ENCODE results near the gene JMJD1C.
A peak's percentile ranks its signal among the peaks of the same experiment; 100 is the strongest.
"Not testable (repeated sequence)": the region's sequence is repeated elsewhere in the genome, so short reads cannot be mapped to it uniquely, and the experiment has no call there.

The JMJD1C gene

DNA sequence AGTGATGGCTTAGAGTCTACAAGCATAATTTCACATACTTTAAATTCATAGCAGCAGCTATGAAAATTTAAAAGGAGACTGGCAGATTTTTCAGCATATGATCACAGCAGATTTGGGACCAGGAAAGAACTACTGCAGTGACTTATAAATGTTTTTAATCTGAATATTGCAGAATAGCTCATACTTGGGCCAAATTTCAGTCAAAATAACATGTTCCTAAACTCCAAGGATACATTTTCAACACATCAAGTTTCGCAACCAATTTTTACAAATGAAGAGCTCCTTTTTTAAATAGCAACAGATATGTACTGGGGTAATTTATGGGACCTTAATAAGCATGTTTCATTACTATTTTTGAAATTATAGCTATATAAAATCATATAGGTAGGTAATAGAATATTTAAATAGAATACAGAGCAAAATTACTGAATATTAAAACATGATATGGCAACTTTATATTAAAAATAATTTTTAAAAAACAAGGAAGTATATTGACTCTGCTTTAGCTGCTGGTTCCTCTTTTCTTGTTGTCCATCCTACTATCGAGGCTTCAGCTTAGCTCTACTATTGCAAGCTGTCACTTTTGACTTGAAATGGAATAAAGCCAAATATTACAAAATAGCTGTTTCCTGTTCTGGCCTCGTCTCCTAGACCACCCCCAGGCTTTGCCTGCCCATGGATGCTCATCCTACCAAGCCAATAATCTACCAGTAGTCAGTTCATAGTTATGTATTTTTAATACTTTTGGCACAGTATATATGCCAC lies 209.6 kb downstream of the JMJD1C start:
- peaks cover 43% of the 10 kb centered on the region for H3K36me3 Mint-ChIP-seq (ENCODE audit: insufficient read depth)
- H3K27ac Mint-ChIP-seq: peak overlapping the region in 1 of 2 donors; percentile 11
- DNase-seq (no peak), ATAC-seq (replicated peaks) (peak; percentile 33)
- H3K4me1 Mint-ChIP-seq (ENCODE audit: low read depth in 2 of 2): peaks cover 37 to 78% of the 10 kb centered on the region in 2 donors
- H3K4me3 Mint-ChIP-seq: peak overlapping the region; percentile 44 to 46
- no peaks in the 10 kb centered on the region for H3K9me3 Mint-ChIP-seq
- H3K27me3 Mint-ChIP-seq: no peaks in the 10 kb centered on the region

DNA sequence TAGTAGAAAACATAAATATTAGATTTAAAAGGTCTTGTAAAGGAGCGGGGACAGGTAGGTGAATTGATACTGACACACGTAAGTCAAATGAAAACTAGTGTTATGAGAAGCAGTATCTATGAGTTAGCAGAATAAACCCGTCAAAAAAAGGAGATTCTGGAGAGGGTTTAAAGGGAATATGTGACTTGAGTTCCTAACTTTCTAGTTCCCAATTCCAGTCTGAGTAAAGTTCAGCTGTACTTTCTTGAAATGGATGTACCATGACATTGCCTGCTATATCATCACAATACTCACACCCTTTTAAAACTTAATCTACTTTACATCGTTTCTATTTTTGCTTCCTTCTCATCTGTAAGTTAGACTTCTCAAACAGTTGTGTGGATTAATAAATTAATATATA lies 210.5 kb downstream of the JMJD1C start:
- no peak for DNase-seq
- no peak for ATAC-seq (replicated peaks)
- no peaks in the 10 kb centered on the region for H3K27me3 Mint-ChIP-seq
- no peak overlapping the region for H3K4me3 Mint-ChIP-seq
- H3K9me3 Mint-ChIP-seq: no peaks in the 10 kb centered on the region
- H3K4me1 Mint-ChIP-seq (ENCODE audit: low read depth in 2 of 2): peaks cover 38 to 76% of the 10 kb centered on the region in 2 donors
- peaks cover 35% of the 10 kb centered on the region for H3K36me3 Mint-ChIP-seq (ENCODE audit: insufficient read depth)
- H3K27ac Mint-ChIP-seq: peak overlapping the region; percentile 22 to 80

DNA sequence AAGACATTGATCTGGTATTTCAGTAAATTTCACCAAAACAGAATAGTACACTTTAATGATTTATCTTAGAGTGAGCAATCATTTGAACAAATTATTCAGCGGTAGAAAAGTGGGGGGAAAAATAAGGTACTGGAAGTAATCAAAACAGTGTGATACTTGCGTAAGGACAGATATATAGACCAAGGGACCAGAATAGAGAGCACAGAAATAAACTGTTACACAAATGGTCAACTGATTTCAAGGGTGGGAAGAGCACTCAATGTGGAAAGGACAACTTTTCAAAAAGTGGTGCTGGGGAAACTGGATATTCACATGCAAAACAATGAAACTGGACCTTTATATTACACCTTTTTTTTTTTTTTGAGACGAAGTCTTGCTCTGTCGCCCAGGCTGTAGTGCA lies 212.7 kb downstream of the JMJD1C start:
- ATAC-seq (replicated peaks): no peak
- Mint-ChIP-seq H3K4me1 (ENCODE audit: low read depth in 2 of 2) (peaks cover 28 to 67% of the 10 kb centered on the region in 2 donors), H3K36me3 (ENCODE audit: insufficient read depth) (peaks cover 35% of the 10 kb centered on the region), H3K27ac (peak overlapping the region in 1 of 2 donors; percentile 36), H3K9me3 (no peaks in the 10 kb centered on the region), H3K27me3 (no peaks in the 10 kb centered on the region), H3K4me3 (no peak overlapping the region)
- no peak for DNase-seq

DNA sequence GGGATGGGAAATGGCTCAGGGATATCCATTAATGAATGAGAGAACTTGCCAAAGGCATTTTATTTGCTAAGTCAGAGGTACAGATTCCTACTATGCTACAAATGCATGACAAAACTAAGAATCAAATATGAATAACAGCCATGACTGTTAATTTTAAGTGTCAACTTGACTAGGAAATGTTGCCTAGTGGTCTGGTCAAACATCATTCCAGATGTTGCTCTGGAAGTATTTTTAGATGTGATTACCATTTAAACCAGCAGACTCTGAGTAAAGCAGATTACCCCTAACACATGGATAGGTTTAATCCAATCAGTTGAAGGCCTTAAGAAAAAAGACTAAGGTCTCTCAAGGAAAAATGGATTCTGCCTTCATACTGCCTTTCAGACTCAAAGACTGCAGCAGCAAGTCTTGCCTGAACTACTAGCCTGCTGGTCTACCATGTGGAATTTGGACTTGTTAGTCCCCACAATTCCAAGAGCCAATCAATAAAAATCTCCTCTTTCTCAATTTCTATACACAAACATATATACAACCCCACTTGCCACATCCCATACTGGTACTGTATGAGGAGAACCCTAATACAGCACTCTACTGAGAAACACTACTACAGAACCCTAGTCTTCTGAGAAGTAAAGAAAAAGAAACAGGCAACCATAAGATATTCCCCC lies 213.5 kb downstream of the JMJD1C start:
- peak overlapping the region in 1 of 2 donors; percentile 36 for H3K27ac Mint-ChIP-seq
- H3K4me3 Mint-ChIP-seq: no peak overlapping the region
- peaks cover 26 to 62% of the 10 kb centered on the region in 2 donors for H3K4me1 Mint-ChIP-seq (ENCODE audit: low read depth in 2 of 2)
- no peaks in the 10 kb centered on the region for H3K9me3 Mint-ChIP-seq
- H3K36me3 Mint-ChIP-seq (ENCODE audit: insufficient read depth): peaks cover 40% of the 10 kb centered on the region
- no peaks in the 10 kb centered on the region for H3K27me3 Mint-ChIP-seq
- no peak for ATAC-seq (replicated peaks)
- no peak for DNase-seq

DNA sequence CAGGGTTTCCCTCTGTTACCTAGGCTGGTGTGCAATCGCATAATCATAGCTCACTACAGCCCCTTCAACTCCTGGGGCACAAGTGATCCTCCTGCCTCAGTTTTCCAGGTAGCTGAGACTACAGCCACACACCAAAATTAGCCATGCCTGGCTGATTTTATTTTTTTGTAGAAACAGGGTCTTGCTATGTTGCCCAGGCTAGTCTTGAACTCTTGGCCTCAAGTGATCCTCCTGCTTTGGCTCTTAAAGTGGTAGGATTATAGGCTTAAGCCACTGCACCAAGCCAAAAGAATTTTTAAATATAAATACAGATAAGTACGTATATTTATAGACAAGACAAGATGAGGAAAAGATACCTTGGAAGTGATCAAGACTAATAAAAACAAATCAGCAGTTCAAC lies 215.7 kb downstream of the JMJD1C start:
- H3K4me3 Mint-ChIP-seq: no peak overlapping the region
- ATAC-seq (replicated peaks) (no peak), DNase-seq (no peak)
- H3K9me3 Mint-ChIP-seq: peaks cover 0 to 2% of the 10 kb centered on the region in 2 donors
- H3K27me3 Mint-ChIP-seq: no peaks in the 10 kb centered on the region
- H3K4me1 Mint-ChIP-seq (ENCODE audit: low read depth in 2 of 2): peaks cover 29 to 61% of the 10 kb centered on the region in 2 donors
- no peak overlapping the region for H3K27ac Mint-ChIP-seq
- H3K36me3 Mint-ChIP-seq (ENCODE audit: insufficient read depth): peaks cover 48% of the 10 kb centered on the region

DNA sequence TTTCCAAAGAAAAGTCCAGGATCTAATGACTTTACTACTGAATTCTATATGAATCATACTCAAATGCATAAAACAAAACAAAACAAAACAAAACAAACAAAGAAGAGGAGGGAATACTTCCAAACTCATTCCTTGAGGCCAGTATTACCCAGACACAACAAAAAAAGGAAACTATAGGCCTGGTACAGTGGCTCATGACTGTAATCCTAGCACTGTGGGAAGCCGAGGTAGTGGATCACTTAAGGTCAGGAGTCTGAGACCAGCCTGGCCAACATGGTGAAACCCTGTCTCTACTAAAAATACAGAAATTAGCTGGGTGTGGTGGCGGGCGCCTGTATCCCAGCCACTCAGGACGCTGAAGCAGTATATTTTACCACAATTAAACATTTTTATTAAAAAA lies 218.0 kb downstream of the JMJD1C start:
- Mint-ChIP-seq H3K27ac (no peak overlapping the region), H3K4me3 (no peak overlapping the region), H3K27me3 (no peaks in the 10 kb centered on the region), H3K9me3 (peaks cover 0 to 2% of the 10 kb centered on the region in 2 donors), H3K36me3 (ENCODE audit: insufficient read depth) (peaks cover 43% of the 10 kb centered on the region), H3K4me1 (ENCODE audit: low read depth in 2 of 2) (peaks cover 36 to 58% of the 10 kb centered on the region in 2 donors)
- ATAC-seq (replicated peaks): no peak
- no peak for DNase-seq

DNA sequence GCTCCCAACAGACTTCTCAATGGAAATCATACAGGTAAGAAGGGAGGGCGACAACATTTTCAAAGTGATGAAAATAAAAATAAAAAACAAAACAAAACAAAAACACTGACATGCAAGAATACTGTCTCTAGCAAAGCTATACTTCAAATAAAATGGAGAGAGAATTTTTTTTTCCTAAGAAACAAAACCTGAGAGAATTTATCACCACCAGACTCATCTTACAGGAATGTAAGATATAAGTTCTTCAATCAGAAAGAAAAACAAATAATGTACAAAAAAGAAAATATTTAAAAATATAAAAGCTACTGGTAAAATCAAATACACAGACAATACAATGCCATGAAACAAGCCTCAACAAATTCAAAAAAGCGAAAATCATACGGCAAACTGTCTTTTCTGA lies 219.4 kb downstream of the JMJD1C start:
- peaks cover 43% of the 10 kb centered on the region for H3K36me3 Mint-ChIP-seq (ENCODE audit: insufficient read depth)
- no peak overlapping the region for H3K4me3 Mint-ChIP-seq
- H3K9me3 Mint-ChIP-seq: peaks cover 0 to 2% of the 10 kb centered on the region in 2 donors
- DNase-seq (no peak), ATAC-seq (replicated peaks) (no peak)
- no peaks in the 10 kb centered on the region for H3K27me3 Mint-ChIP-seq
- no peak overlapping the region for H3K27ac Mint-ChIP-seq
- H3K4me1 Mint-ChIP-seq (ENCODE audit: low read depth in 2 of 2): peaks cover 42 to 58% of the 10 kb centered on the region in 2 donors

DNA sequence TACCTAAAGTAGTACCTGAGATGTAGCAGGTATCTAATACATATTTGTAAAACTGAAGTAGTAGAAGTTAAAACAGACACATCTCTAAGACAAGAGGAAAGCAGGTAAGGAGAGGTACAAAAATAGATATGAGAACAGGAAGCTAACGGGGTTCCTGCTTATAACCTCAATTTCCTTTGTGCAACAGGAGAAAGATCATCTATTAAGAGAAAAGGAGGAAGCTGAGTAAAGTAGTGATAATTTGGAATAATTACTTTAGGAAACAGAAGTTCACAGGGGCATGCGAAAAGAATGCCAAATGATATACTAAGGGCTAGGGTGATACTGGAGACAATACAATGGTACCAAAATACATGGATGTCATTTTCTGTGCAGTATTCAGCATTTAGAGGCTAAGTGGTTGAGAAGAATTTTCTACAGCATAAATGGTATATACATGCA lies 223.9 kb downstream of the JMJD1C start:
- H3K36me3 Mint-ChIP-seq (ENCODE audit: insufficient read depth): peaks cover 43% of the 10 kb centered on the region
- no peaks in the 10 kb centered on the region for H3K27me3 Mint-ChIP-seq
- DNase-seq (no peak), ATAC-seq (replicated peaks) (peak; percentile 60)
- peak overlapping the region in 1 of 2 donors; percentile 22 for H3K27ac Mint-ChIP-seq
- peak overlapping the region; percentile 66 to 73 for H3K4me3 Mint-ChIP-seq
- H3K4me1 Mint-ChIP-seq (ENCODE audit: low read depth in 2 of 2): peaks cover 57 to 65% of the 10 kb centered on the region in 2 donors
- H3K9me3 Mint-ChIP-seq: peaks cover 0 to 2% of the 10 kb centered on the region in 2 donors

DNA sequence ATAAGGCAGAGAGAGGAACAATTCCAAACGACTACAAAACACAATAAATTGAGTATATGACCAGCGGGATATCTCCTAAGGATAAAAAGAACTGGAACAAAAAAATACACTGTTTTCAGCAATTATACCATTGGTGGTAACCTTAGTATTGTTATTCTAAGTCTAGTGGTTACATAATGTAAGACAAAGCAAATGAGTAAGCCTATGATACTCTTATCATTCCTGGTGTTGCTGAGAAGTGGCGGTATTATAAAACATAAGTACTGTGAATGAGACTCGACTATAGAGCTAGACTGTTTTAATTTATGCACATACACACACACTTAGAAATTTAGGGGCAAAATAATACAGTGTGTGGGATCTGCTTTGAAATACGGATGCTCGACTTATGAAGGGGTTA lies 225.0 kb downstream of the JMJD1C start:
- no peaks in the 10 kb centered on the region for H3K27me3 Mint-ChIP-seq
- peak overlapping the region; percentile 56 to 57 for H3K4me3 Mint-ChIP-seq
- peaks cover 53 to 59% of the 10 kb centered on the region in 2 donors for H3K4me1 Mint-ChIP-seq (ENCODE audit: low read depth in 2 of 2)
- no peak for ATAC-seq (replicated peaks)
- peak overlapping the region; percentile 28 to 57 for H3K27ac Mint-ChIP-seq
- peaks cover 0 to 2% of the 10 kb centered on the region in 2 donors for H3K9me3 Mint-ChIP-seq
- no peak for DNase-seq
- peaks cover 36% of the 10 kb centered on the region for H3K36me3 Mint-ChIP-seq (ENCODE audit: insufficient read depth)

DNA sequence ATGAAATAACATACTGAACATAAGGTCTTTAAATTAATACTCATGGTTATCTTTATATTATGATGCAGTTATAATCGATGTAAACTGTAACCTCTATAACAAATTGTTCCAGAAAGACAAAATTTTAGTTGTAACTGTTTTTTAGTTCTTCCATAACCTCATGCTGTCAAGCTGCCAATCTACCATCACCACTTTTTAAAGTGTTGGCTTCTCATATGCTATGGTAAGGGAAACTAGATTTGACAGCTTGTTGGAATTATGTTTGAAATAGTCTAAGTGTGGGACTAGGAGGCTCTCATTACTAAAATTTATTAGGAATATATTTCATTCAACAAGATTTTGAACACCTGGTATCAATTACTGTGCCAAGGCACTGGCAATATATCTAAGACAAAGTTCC lies 227.3 kb downstream of the JMJD1C start:
- Mint-ChIP-seq H3K36me3 (ENCODE audit: insufficient read depth) (peaks cover 29% of the 10 kb centered on the region), H3K27me3 (no peaks in the 10 kb centered on the region), H3K27ac (no peak overlapping the region), H3K4me1 (ENCODE audit: low read depth in 2 of 2) (peaks cover 38 to 42% of the 10 kb centered on the region in 2 donors), H3K9me3 (no peaks in the 10 kb centered on the region), H3K4me3 (no peak overlapping the region)
- ATAC-seq (replicated peaks): no peak
- no peak for DNase-seq

DNA sequence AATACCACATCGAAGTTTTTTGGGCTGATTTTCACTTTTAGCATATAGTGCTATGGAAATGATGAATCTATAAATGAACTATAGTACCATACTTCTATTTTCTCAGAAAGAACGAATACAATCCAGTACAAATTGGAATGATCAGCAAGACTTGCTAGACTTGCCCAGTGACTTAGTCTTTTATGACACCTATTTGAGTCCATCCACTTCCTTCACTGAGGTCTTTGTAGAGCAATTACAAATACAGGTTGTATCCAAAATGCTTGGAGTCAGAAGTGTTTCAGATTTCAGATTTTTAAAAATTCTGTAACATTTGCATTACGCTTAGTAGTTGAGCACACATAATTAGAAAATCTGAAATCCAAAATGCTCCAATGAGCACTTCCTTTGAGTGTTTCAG lies 228.4 kb downstream of the JMJD1C start:
- Mint-ChIP-seq H3K36me3 (ENCODE audit: insufficient read depth) (peaks cover 27% of the 10 kb centered on the region), H3K4me1 (ENCODE audit: low read depth in 2 of 2) (peaks cover 33 to 43% of the 10 kb centered on the region in 2 donors), H3K9me3 (no peaks in the 10 kb centered on the region), H3K27ac (peak overlapping the region; percentile 62 to 71), H3K27me3 (no peaks in the 10 kb centered on the region), H3K4me3 (peak overlapping the region in 1 of 2 donors; percentile 61)
- DNase-seq (no peak), ATAC-seq (replicated peaks) (no peak)

DNA sequence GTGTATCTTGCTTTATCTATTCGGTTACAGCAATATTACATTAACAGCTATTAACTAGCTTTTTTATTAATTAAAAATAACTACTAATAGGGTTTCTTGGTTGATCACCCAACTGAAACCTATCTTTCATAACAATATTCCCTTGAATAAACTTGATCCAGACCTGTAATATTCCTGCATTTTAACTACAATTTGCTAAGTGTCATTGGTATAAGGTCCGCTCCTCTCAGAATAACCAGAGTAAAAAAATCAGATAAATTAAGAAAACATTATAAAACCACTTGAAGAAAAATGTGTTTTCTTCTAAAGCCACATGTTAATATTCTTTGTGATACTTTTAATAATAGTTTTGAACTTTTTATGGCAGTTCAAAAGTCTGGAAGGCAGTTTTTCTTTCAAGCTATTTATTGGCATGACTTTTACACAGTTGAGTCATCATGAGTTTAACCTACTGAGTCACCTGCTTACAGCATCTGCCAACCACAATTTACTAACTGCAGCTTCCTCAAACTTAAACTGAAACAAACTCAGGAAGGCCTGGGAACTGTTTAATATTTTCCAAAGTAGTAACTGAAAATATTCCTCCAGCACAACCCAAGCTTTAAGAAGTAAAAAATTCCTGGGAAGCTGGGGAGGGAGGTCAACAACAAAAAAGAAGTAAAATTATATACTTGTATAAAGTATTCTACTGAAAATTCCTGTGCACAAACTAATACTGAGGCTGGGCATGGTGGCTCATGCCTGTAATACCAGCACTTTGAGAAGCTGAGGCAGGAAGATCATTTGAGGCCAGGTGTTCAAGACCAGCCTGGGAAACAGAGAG lies 229.5 kb downstream of the JMJD1C start:
- H3K36me3 Mint-ChIP-seq (ENCODE audit: insufficient read depth): peaks cover 34% of the 10 kb centered on the region
- peaks cover 25 to 36% of the 10 kb centered on the region in 2 donors for H3K4me1 Mint-ChIP-seq (ENCODE audit: low read depth in 2 of 2)
- peak; percentile 86 for ATAC-seq (replicated peaks)
- peak overlapping the region in 1 of 2 donors; percentile 29 for H3K4me3 Mint-ChIP-seq
- no peaks in the 10 kb centered on the region for H3K27me3 Mint-ChIP-seq
- H3K9me3 Mint-ChIP-seq: no peaks in the 10 kb centered on the region
- H3K27ac Mint-ChIP-seq: no peak overlapping the region
- no peak for DNase-seq

DNA sequence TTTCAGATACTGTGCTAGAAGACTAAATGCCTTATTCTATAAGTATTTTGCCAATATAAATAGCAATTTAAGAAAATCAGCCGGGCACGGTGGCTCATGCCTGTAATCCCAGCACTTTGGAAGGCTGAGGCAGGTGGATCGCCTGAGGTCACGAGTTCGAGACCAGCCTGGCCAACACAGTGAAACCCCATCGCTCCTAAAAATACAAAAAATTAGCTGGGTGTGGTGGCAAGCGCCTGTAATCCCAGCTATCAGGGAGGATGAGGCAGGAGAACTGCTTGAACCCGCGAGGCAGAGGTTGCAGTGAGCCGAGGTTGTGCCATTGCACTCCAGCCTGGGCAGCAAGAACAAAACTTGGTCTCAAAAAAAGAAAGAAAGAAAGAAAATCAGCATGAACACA lies 230.6 kb downstream of the JMJD1C start:
- H3K27me3 Mint-ChIP-seq; H3K9me3 Mint-ChIP-seq; ATAC-seq (replicated peaks); H3K4me3 Mint-ChIP-seq; DNase-seq; H3K27ac Mint-ChIP-seq: not testable (repeated sequence)
- H3K36me3 Mint-ChIP-seq (ENCODE audit: insufficient read depth): peaks cover 40% of the 10 kb centered on the region
- peaks cover 19 to 31% of the 10 kb centered on the region in 2 donors for H3K4me1 Mint-ChIP-seq (ENCODE audit: low read depth in 2 of 2)

All from effector memory CD8-positive, alpha-beta T cell (primary cell).